HepG2 (cell line): ENCODE data around the gene KLF13.

Experiments
- CREB1 ChIP-seq, 2 experiments: fragments of 450-650 bp in 1 of 2; IDR thresholded peaks; 2 replicates each; pipeline ENCODE4 v1.6.1; 2016 to 2017; ENCODE audit warnings: control low read depth in 1 of 2, mild to moderate bottlenecking in 1 of 2, missing compliant biosample characterization in 1 of 2, missing genetic modification characterization in 1 of 2
- DPF2 ChIP-seq: sonication (generic); formaldehyde crosslinking; IDR thresholded peaks from 2 replicates; pipeline ENCODE4 v1.4.0; 2020; ENCODE audit warnings: mild to moderate bottlenecking, low read depth, missing genetic modification reagents, borderline replicate concordance
- NFKBIZ ChIP-seq: IDR thresholded peaks from 2 replicates; pipeline ENCODE4 v1.6.1; 2018; ENCODE audit warnings: missing genetic modification reagents, missing compliant biosample characterization
- ONECUT2 ChIP-seq: sonication (generic); formaldehyde crosslinking; IDR thresholded peaks from 2 replicates; pipeline ENCODE4 v1.4.0; 2020; ENCODE audit warnings: missing genetic modification reagents
- TF ChIP-seq, protein P1 (sequence below): sonication (generic); formaldehyde crosslinking; IDR thresholded peaks from 2 replicates; pipeline ENCODE4 v1.5.0; 2020; ENCODE audit warnings: mild to moderate bottlenecking, missing genetic modification reagents, moderate library complexity
- TF ChIP-seq, protein P2 (sequence below): sonication (generic); formaldehyde crosslinking; conservative IDR thresholded peaks from 2 replicates; pipeline ENCODE4 v1.4.0; 2020; ENCODE audit warnings: missing genetic modification reagents

DNA sequence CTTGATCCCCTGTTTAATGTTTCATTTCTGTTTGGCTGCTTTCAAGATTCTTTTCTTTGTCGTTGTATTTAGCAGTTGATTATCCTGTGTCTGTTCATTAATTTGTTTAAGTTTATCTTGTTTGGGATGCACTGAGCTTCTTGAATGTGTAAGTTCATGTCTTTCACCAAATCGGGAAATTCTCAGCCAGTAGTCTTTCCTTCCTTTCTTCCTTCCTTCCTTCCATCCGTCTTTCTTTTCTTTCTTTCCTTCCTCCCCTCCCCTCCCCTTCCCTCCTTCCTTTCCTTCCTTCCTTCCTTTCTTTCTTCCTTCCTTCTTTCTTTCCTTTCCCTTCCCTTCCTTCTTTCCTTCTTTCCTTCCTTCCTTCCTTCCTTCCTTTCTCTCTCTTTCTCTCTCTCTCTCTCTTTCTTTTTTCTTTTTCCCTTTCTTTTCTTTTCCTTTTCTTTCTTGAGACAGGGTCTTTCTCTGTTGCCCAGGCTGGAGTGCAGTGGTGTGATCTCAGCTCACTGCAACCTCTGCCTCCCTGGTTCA is 35.5 kb upstream of the KLF13 start:
- TF ChIP-seq, protein P1, sequence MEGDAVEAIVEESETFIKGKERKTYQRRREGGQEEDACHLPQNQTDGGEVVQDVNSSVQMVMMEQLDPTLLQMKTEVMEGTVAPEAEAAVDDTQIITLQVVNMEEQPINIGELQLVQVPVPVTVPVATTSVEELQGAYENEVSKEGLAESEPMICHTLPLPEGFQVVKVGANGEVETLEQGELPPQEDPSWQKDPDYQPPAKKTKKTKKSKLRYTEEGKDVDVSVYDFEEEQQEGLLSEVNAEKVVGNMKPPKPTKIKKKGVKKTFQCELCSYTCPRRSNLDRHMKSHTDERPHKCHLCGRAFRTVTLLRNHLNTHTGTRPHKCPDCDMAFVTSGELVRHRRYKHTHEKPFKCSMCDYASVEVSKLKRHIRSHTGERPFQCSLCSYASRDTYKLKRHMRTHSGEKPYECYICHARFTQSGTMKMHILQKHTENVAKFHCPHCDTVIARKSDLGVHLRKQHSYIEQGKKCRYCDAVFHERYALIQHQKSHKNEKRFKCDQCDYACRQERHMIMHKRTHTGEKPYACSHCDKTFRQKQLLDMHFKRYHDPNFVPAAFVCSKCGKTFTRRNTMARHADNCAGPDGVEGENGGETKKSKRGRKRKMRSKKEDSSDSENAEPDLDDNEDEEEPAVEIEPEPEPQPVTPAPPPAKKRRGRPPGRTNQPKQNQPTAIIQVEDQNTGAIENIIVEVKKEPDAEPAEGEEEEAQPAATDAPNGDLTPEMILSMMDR (CRISPR knock-in tag), result no peak
- TF ChIP-seq DPF2 (CRISPR knock-in tag), result no peak
- TF ChIP-seq NFKBIZ (CRISPR knock-in tag), result no peak
- no peak for TF ChIP-seq CREB1 (IDR thresholded peaks at IDR 0.05)
- no peak for TF ChIP-seq CREB1 (CRISPR knock-in tag; IDR thresholded peaks at IDR 0.05)
- no peak for TF ChIP-seq ONECUT2 (CRISPR knock-in tag)
- TF ChIP-seq, protein P2, sequence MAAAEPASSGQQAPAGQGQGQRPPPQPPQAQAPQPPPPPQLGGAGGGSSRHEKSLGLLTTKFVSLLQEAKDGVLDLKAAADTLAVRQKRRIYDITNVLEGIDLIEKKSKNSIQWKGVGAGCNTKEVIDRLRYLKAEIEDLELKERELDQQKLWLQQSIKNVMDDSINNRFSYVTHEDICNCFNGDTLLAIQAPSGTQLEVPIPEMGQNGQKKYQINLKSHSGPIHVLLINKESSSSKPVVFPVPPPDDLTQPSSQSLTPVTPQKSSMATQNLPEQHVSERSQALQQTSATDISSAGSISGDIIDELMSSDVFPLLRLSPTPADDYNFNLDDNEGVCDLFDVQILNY (CRISPR knock-in tag), result no peak
